PFSK-1 (cell line): Measurements from ENCODE around the gene TPP1.
A peak's percentile ranks its signal among the peaks of the same experiment; 100 is the strongest.

Experiments used
- FOXP2 ChIP-seq: optimal IDR thresholded peaks from 2 replicates; pipeline ENCODE3; 2011; ENCODE audit warnings: borderline replicate concordance, control low read depth, inconsistent platforms; ENCODE audit not compliant: insufficient read depth; ENCODE audit errors: extremely low read length, extremely low read depth
- POLR2AphosphoS5 ChIP-seq: IDR thresholded peaks from 2 replicates; pipeline ENCODE4 v1.6.1; 2012; ENCODE audit warnings: low read depth, mild to moderate bottlenecking, control low read depth, low read length, moderate library complexity
- SIN3A ChIP-seq: IDR thresholded peaks from 2 replicates; pipeline ENCODE4 v1.6.1; 2012; ENCODE audit warnings: mild to moderate bottlenecking, low read length, moderate library complexity, borderline replicate concordance; ENCODE audit not compliant: insufficient read depth
- TAF1 ChIP-seq: IDR thresholded peaks from 2 replicates; pipeline ENCODE4 v1.6.1; 2012; ENCODE audit warnings: low read length, control low read depth, borderline replicate concordance; ENCODE audit not compliant: insufficient read depth
- TF ChIP-seq, protein P1 (sequence below), 2 experiments: IDR thresholded peaks; 2 replicates each; pipeline versions ENCODE4 v1.6.1 to v1.8.0; 2011 to 2012; ENCODE audit warnings: low read depth in 2 of 2, low read length in 2 of 2, control low read depth in 1 of 2, inconsistent platforms in 1 of 2, mild to moderate bottlenecking in 1 of 2, moderate library complexity in 1 of 2; ENCODE audit not compliant: insufficient read depth in 1 of 2

The TPP1 gene

DNA sequence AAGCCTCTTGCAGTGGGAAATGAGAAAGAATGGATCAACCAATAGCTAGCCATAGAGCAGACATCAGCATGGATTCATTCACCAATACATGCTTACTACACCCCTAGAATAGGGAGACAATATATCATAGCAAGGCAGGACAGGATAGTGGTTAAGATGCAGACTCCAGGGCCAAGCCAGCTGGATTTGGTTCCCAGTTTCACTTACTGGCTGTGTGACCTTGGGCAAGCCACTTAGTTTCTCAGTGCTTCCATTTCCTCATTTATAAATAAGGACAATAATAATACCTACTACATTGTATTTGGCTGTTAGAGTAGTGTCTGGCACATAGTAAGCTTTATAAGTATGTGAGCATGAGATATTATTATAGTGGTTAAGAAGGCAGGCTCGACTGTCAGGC, 29.3 kb upstream of the TPP1 start:
- TF ChIP-seq TAF1 = no peak
- no peak for TF ChIP-seq POLR2AphosphoS5
- no peak for TF ChIP-seq SIN3A
- TF ChIP-seq FOXP2 = no peak
- TF ChIP-seq, protein P1, sequence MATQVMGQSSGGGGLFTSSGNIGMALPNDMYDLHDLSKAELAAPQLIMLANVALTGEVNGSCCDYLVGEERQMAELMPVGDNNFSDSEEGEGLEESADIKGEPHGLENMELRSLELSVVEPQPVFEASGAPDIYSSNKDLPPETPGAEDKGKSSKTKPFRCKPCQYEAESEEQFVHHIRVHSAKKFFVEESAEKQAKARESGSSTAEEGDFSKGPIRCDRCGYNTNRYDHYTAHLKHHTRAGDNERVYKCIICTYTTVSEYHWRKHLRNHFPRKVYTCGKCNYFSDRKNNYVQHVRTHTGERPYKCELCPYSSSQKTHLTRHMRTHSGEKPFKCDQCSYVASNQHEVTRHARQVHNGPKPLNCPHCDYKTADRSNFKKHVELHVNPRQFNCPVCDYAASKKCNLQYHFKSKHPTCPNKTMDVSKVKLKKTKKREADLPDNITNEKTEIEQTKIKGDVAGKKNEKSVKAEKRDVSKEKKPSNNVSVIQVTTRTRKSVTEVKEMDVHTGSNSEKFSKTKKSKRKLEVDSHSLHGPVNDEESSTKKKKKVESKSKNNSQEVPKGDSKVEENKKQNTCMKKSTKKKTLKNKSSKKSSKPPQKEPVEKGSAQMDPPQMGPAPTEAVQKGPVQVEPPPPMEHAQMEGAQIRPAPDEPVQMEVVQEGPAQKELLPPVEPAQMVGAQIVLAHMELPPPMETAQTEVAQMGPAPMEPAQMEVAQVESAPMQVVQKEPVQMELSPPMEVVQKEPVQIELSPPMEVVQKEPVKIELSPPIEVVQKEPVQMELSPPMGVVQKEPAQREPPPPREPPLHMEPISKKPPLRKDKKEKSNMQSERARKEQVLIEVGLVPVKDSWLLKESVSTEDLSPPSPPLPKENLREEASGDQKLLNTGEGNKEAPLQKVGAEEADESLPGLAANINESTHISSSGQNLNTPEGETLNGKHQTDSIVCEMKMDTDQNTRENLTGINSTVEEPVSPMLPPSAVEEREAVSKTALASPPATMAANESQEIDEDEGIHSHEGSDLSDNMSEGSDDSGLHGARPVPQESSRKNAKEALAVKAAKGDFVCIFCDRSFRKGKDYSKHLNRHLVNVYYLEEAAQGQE (IDR thresholded peaks at IDR 0.05; ENCODE audit: insufficient read depth in 1 of 2, low read depth in 2 of 2, low read length in 2 of 2) = no peak

- no peak for TF ChIP-seq TAF1
- TF ChIP-seq SIN3A = no peak
- TF ChIP-seq, protein P1 (IDR thresholded peaks at IDR 0.05; ENCODE audit: insufficient read depth in 1 of 2, low read depth in 2 of 2, low read length in 2 of 2) = no peak
- TF ChIP-seq POLR2AphosphoS5 = no peak
- TF ChIP-seq FOXP2 = no peak
Measured at GRCh38 chr11:6647836-6648235, 28.6 kb upstream of the TPP1 start.

GRCh38 chr11:6646918-6647679, 27.9 kb upstream of the TPP1 start:
- TF ChIP-seq FOXP2 (no peak), TAF1 (no peak), SIN3A (no peak), POLR2AphosphoS5 (no peak)
- TF ChIP-seq, protein P1 (IDR thresholded peaks at IDR 0.05; ENCODE audit: insufficient read depth in 1 of 2, low read depth in 2 of 2, low read length in 2 of 2) = no peak

DNA sequence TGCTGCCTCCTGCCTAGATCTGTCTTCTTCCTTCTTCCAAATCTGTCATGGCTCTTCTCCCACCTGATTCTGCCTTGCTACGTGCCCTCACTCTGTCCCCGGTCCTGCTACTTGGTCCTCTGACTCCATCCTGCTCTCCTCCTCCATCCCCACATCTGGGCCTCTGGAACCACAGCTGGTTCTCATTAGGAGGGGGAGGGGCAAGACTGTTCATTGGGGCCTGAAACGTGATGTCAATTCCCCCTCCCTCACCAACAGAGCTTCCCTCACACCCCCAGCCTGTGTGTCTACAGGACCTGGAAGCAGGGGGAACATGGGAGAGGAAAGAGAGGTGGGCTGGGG, 27.3 kb upstream of the TPP1 start:
- TF ChIP-seq SIN3A (no peak), FOXP2 (peak; percentile 61), TAF1 (no peak), POLR2AphosphoS5 (peak; percentile 59; the same call in 1 of the 2 replicates)
- TF ChIP-seq, protein P1 (IDR thresholded peaks at IDR 0.05; ENCODE audit: insufficient read depth in 1 of 2, low read depth in 2 of 2, low read length in 2 of 2) = peak; percentile 11 to 25; a peak in 1 of 4 replicates

- peak; percentile 98 for TF ChIP-seq FOXP2
- TF ChIP-seq, protein P1 (IDR thresholded peaks at IDR 0.05; ENCODE audit: insufficient read depth in 1 of 2, low read depth in 2 of 2, low read length in 2 of 2) = no peak
- TF ChIP-seq POLR2AphosphoS5 = no peak
- TF ChIP-seq SIN3A = peak; percentile 33; the same call in 1 of the 2 replicates
Measured at GRCh38 chr11:6646071-6646470, 26.8 kb upstream of the TPP1 start.
